Endothelial cell of umbilical vein (primary cell): Measurements from ENCODE around the gene TCF21. TPM values are rescaled to one million over a fixed set of nuclear protein-coding genes. Genes with fewer than 3 reads are reported as not detected.

Source experiments
- BruUV-seq: library from RNA; stranded (reverse); fragments of 400-500 nt; replicated peaks from 2 replicates; lab custom pipeline; 2021; lab: Mats Ljungman, UMichigan
- CTCF ChIA-PET: fragments of 300-600, 350-600 bp; sonication (Branson Sonifier 250); formaldehyde crosslinking; loops from one replicate; lab custom pipeline; 2021; ENCODE audit warnings: antibody characterized with exemption, inconsistent platforms; lab: Charles Lee
- POLR2A ChIA-PET: fragments of 300-600, 350-600 bp; sonication (Branson Sonifier 250); formaldehyde crosslinking; loops from one replicate; lab custom pipeline; 2021; ENCODE audit warnings: antibody characterized with exemption, inconsistent platforms; lab: Charles Lee
- DNase-seq: peaks from one replicate; pipeline ENCODE4 v3.0.0-alpha.2; 2011; ENCODE audit warnings: low read depth, low spot score
- FAIRE-seq: peaks from 2 replicates; lab custom pipeline; 2011; peaks lifted over from hg19 to GRCh38; lab: Jason Lieb, UNC
- H2AFZ ChIP-seq: 2 replicates; pipeline ENCODE4 v1.6.0; 2012; ENCODE audit warnings: low read depth, low read length, control low read depth, inconsistent platforms
- H3K27ac ChIP-seq: 2 replicates; pipeline ENCODE4 v1.5.1; 2011; ENCODE audit warnings: low read depth, mild to moderate bottlenecking, control low read depth, low read length, moderate library complexity; ENCODE audit not compliant: insufficient read depth
- H3K27me3 ChIP-seq, 2 experiments: 2 replicates each; pipeline versions ENCODE4 v1.6.0 to v1.6.1; 2011; ENCODE audit warnings: low read length in 2 of 2, mixed read lengths in 1 of 2; ENCODE audit not compliant: control insufficient read depth in 2 of 2, insufficient read depth in 2 of 2
- H3K36me3 ChIP-seq, 2 experiments: 2 replicates in 1 of 2; 3 replicates in 1 of 2; pipeline ENCODE4 v1.5.1; 2011; ENCODE audit warnings: low read length in 2 of 2, mild to moderate bottlenecking in 1 of 2, moderate library complexity in 1 of 2; ENCODE audit not compliant: control insufficient read depth in 2 of 2, insufficient read depth in 2 of 2; ENCODE audit errors: extremely low read depth in 1 of 2
- H3K4me1 ChIP-seq: 3 replicates; pipeline ENCODE4 v1.5.1; 2011; ENCODE audit warnings: mild to moderate bottlenecking, low read length; ENCODE audit not compliant: control insufficient read depth, insufficient read depth; ENCODE audit errors: extremely low read depth
- H3K4me2 ChIP-seq: 2 replicates; pipeline ENCODE4 v1.6.1; 2011; ENCODE audit warnings: low read length, control low read depth, mixed read lengths; ENCODE audit not compliant: insufficient read depth
- H3K4me3 ChIP-seq, 3 experiments: fragments of 200-600 bp in 1 of 3; sonication (generic), shearing (Covaris generic) in 1 of 3; replicated peaks in 1 of 3; 2 replicates each; pipeline ENCODE4 v1.5.1; 2011 to 2016; ENCODE audit warnings: control low read depth in 3 of 3, low read length in 3 of 3, mild to moderate bottlenecking in 2 of 3, inconsistent platforms in 1 of 3, low read depth in 1 of 3, moderate library complexity in 1 of 3; ENCODE audit not compliant: insufficient read depth in 1 of 3
- H3K79me2 ChIP-seq: 2 replicates; pipeline ENCODE4 v1.6.0; 2012; ENCODE audit warnings: low read length, inconsistent platforms; ENCODE audit not compliant: control insufficient read depth, insufficient read depth
- H3K9ac ChIP-seq: replicated peaks from 2 replicates; pipeline ENCODE3; 2011; ENCODE audit warnings: low read length, control low read depth; ENCODE audit not compliant: insufficient read depth; ENCODE audit errors: extremely low read depth
- H3K9me1 ChIP-seq: replicated peaks from 3 replicates; pipeline ENCODE4 v1.6.0; 2011; ENCODE audit warnings: mild to moderate bottlenecking, low read length; ENCODE audit not compliant: control insufficient read depth, insufficient read depth; ENCODE audit errors: extremely low read depth
- H3K9me3 ChIP-seq: replicated peaks from 2 replicates; pipeline ENCODE4 v1.5.1; 2012; ENCODE audit warnings: low read length, inconsistent platforms; ENCODE audit not compliant: control insufficient read depth, insufficient read depth
- H4K20me1 ChIP-seq: replicated peaks from 2 replicates; pipeline ENCODE3; 2011; ENCODE audit warnings: mild to moderate bottlenecking, low read length; ENCODE audit not compliant: control insufficient read depth, insufficient read depth; ENCODE audit errors: extremely low read depth
- EZH2 ChIP-seq: IDR thresholded peaks from 2 replicates; pipeline ENCODE4 v1.6.1; 2012; ENCODE audit warnings: borderline replicate concordance, low read depth, mild to moderate bottlenecking, moderate library complexity, low read length, inconsistent platforms; ENCODE audit not compliant: severe bottlenecking
- FOS ChIP-seq: IDR thresholded peaks from 2 replicates; pipeline ENCODE4 v1.6.1; 2011; ENCODE audit warnings: mild to moderate bottlenecking, low read length, moderate library complexity, borderline replicate concordance; ENCODE audit not compliant: insufficient read depth
- GATA2 ChIP-seq: IDR thresholded peaks from 2 replicates; pipeline ENCODE4 v1.7.0; 2011; ENCODE audit warnings: low read depth, mild to moderate bottlenecking, moderate library complexity, mixed read lengths, low read length; ENCODE audit not compliant: insufficient read length, insufficient read depth
- JUN ChIP-seq: IDR thresholded peaks from 2 replicates; pipeline ENCODE4 v1.6.1; 2011; ENCODE audit warnings: borderline replicate concordance, low read depth; ENCODE audit not compliant: insufficient read length, insufficient read depth
- MAX ChIP-seq: IDR thresholded peaks from 2 replicates; pipeline ENCODE4 v1.6.1; 2011; ENCODE audit not compliant: insufficient read depth, insufficient read length
- MYC ChIP-seq: IDR thresholded peaks from one replicate; pipeline ENCODE4 v1.6.1; 2011; ENCODE audit warnings: mild to moderate bottlenecking, low read depth, low read length
- POLR2A ChIP-seq: IDR thresholded peaks from 2 replicates; pipeline ENCODE4 v1.6.1; 2012; ENCODE audit warnings: low read depth, mild to moderate bottlenecking, control low read depth, low read length
- POLR2AphosphoS5 ChIP-seq: IDR thresholded peaks from 2 replicates; pipeline ENCODE4 v1.6.1; 2012; ENCODE audit warnings: low read depth, mild to moderate bottlenecking, control low read depth, low read length, moderate library complexity; ENCODE audit not compliant: insufficient read depth
- dilution Hi-C: fragments of 300-500 bp; cut with MboI; formaldehyde crosslinking; loops from one replicate; pipeline ENCODE4 v1.15.0; 2019; ENCODE audit warnings: low sequenced_read_pairs; ENCODE audit not compliant: extremely low pct_ligation_motif_present
- intact Hi-C: fragments of 100-400 bp; cut with micrococcal nuclease; formaldehyde crosslinking; loops from one replicate; pipeline ENCODE4 v1.10.0; 2022
- polyA plus RNA-seq, 4 experiments: library from polyadenylated mRNA; depleted of rRNA in 3 of 4; stranded (reverse) in 3 of 4; unstranded in 1 of 4; fragments of >200 nt; gene quantifications; 2 replicates each; pipeline versions ENCODE4 v1.2.1 to v1.2.3, GENCODE V29; 2011 to 2012; ENCODE audit warnings: missing spikeins in 1 of 4
- total RNA-seq: library from RNA; stranded (reverse); gene quantifications from 2 replicates; pipeline ENCODE4 v1.2.3, GENCODE V29; 2021
- TF ChIP-seq, protein P1 (sequence below), 2 donors: IDR thresholded peaks; 1 replicate in 1 of 2; 2 replicates in 1 of 2; pipeline ENCODE4 v1.5.1; 2011; ENCODE audit warnings: low read length in 2 of 2, mild to moderate bottlenecking in 2 of 2, moderate library complexity in 2 of 2, control low read depth in 1 of 2, inconsistent platforms in 1 of 2, low read depth in 1 of 2; ENCODE audit not compliant: insufficient read depth in 1 of 2; ENCODE audit errors: extremely low read depth in 1 of 2

Gene TCF21
- total and polyA plus RNA-seq, 2 donors (not counting 3 experiments of a cell fraction or from before 2014, with no cell fraction given) = not detected

DNA sequence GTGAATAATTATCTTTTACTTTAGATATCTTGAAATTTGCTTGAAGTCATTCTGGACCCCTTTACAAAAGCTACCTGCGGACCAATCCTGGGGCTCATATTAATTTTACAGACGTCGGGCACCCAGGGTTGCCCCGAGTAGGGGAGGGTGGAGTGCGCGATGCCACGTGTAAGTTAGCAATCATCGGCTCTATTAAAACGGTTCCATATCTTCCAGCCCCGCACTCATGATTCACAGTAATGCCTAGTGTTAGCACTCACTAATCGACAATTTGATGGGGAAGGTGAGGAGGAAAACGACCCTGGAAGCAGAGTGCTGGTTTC, 34.9 kb upstream of the TCF21 start:
- no peak overlapping the region for H3K27ac ChIP-seq
- POLR2A ChIA-PET = no interaction called here
- intact Hi-C loops = no loop called here

GRCh38 chr6:133854364-133855275, 34.3 kb upstream of the TCF21 start:
- no peak for TF ChIP-seq MAX
- TF ChIP-seq POLR2A = no peak
- TF ChIP-seq JUN = no peak
- no peak for TF ChIP-seq POLR2AphosphoS5
- no peak for TF ChIP-seq MYC
- TF ChIP-seq GATA2 = no peak
- TF ChIP-seq, protein P1, sequence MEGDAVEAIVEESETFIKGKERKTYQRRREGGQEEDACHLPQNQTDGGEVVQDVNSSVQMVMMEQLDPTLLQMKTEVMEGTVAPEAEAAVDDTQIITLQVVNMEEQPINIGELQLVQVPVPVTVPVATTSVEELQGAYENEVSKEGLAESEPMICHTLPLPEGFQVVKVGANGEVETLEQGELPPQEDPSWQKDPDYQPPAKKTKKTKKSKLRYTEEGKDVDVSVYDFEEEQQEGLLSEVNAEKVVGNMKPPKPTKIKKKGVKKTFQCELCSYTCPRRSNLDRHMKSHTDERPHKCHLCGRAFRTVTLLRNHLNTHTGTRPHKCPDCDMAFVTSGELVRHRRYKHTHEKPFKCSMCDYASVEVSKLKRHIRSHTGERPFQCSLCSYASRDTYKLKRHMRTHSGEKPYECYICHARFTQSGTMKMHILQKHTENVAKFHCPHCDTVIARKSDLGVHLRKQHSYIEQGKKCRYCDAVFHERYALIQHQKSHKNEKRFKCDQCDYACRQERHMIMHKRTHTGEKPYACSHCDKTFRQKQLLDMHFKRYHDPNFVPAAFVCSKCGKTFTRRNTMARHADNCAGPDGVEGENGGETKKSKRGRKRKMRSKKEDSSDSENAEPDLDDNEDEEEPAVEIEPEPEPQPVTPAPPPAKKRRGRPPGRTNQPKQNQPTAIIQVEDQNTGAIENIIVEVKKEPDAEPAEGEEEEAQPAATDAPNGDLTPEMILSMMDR (IDR thresholded peaks at IDR 0.05; ENCODE audit: extremely low read depth in 1 of 2, insufficient read depth in 1 of 2, low read depth in 1 of 2, low read length in 2 of 2) = peak in 1 of 2 donors; percentile 8
- no peak for TF ChIP-seq FOS
- TF ChIP-seq EZH2 = peak; percentile 89
- H3K36me3 ChIP-seq = no peaks in the 10 kb centered on the region
- intact Hi-C loops (no loop called here), dilution Hi-C loops (no loop called here)
- no peaks in the 10 kb centered on the region for H3K4me1 ChIP-seq
- H3K9ac ChIP-seq = no peak overlapping the region
- H3K27ac ChIP-seq = no peak overlapping the region
- H3K9me1 ChIP-seq = no peaks in the 10 kb centered on the region
- H4K20me1 ChIP-seq = no peaks in the 10 kb centered on the region
- no peak for FAIRE-seq
- H3K9me3 ChIP-seq = no peaks in the 10 kb centered on the region
- H3K79me2 ChIP-seq = no peaks in the 10 kb centered on the region
- H3K4me3 ChIP-seq = no peak overlapping the region
- H3K4me2 ChIP-seq = no peak overlapping the region
- peaks cover 35 to 48% of the 10 kb centered on the region in 2 experiments for H3K27me3 ChIP-seq
- ChIA-PET POLR2A (no interaction called here), CTCF (interaction anchor here (0.9 kb wide), 1 partner anchor 17 kb away, joined by 4 read pairs; no protein-coding TSS in a partner anchor)
- no peak for DNase-seq
- no peak overlapping the region for H2AFZ ChIP-seq
- BruUV-seq = no TSS peak

More for the DNA sequence above, 34.9 kb upstream of the TCF21 start:
- Histone ChIP-seq H3K27me3 (peaks cover 35 to 48% of the 10 kb centered on the region in 2 experiments), H3K9ac (no peak overlapping the region), H3K79me2 (no peaks in the 10 kb centered on the region), H4K20me1 (no peaks in the 10 kb centered on the region), H3K4me3 (no peak overlapping the region), H3K4me1 (no peaks in the 10 kb centered on the region), H3K9me1 (no peaks in the 10 kb centered on the region), H3K9me3 (no peaks in the 10 kb centered on the region), H2AFZ (no peak overlapping the region), H3K36me3 (no peaks in the 10 kb centered on the region), H3K4me2 (no peak overlapping the region)
- TF ChIP-seq MAX (no peak), POLR2AphosphoS5 (no peak)
- dilution Hi-C loops = no loop called here
- CTCF ChIA-PET = no interaction called here
- no peak for DNase-seq
- no peak for FAIRE-seq
- BruUV-seq = no TSS peak
